ENCODE measurements around the gene ITGB5. TPM values are rescaled to one million over a fixed set of nuclear protein-coding genes. Genes with fewer than 3 reads are reported as not detected.
"Not testable (repeated sequence)": the region's sequence is repeated elsewhere in the genome, so short reads cannot be mapped to it uniquely, and the experiment has no call there.

Gene ITGB5
- total RNA-seq, 2 experiments from 2014 or later: not detected

- TF ChIP-seq, protein P1, sequence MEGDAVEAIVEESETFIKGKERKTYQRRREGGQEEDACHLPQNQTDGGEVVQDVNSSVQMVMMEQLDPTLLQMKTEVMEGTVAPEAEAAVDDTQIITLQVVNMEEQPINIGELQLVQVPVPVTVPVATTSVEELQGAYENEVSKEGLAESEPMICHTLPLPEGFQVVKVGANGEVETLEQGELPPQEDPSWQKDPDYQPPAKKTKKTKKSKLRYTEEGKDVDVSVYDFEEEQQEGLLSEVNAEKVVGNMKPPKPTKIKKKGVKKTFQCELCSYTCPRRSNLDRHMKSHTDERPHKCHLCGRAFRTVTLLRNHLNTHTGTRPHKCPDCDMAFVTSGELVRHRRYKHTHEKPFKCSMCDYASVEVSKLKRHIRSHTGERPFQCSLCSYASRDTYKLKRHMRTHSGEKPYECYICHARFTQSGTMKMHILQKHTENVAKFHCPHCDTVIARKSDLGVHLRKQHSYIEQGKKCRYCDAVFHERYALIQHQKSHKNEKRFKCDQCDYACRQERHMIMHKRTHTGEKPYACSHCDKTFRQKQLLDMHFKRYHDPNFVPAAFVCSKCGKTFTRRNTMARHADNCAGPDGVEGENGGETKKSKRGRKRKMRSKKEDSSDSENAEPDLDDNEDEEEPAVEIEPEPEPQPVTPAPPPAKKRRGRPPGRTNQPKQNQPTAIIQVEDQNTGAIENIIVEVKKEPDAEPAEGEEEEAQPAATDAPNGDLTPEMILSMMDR (conservative IDR thresholded peaks at IDR 0.05; ENCODE audit: low read length): no peak
- no peak for TF ChIP-seq EZH2phosphoT487 (IDR thresholded peaks at IDR 0.05; ENCODE audit: borderline replicate concordance, low read depth, low read length)
- ChIA-PET CTCF (ENCODE audit: unreplicated experiment) (no interaction called here), POLR2A (no interaction called here)
- Histone ChIP-seq H2AFZ (ENCODE audit: low read length) (no peak overlapping the region), H3K4me3 (ENCODE audit: low read depth, low read length, poor library complexity, severe bottlenecking) (no peak overlapping the region), H3K4me1 (ENCODE audit: insufficient read depth, low read length, poor library complexity, severe bottlenecking) (no peaks in the 10 kb centered on the region), H3K9me3 (ENCODE audit: low read length) (no peaks in the 10 kb centered on the region), H3K4me2 (ENCODE audit: low read length) (no peak overlapping the region), H3K27ac (ENCODE audit: low read depth, low read length, poor library complexity, severe bottlenecking) (no peak overlapping the region), H3K9me2 (ENCODE audit: insufficient read depth, low read length) (no peaks in the 10 kb centered on the region), H4K20me1 (ENCODE audit: insufficient read depth, low read length) (no peaks in the 10 kb centered on the region), H3K79me2 (ENCODE audit: insufficient read depth, low read depth, low read length) (no peaks in the 10 kb centered on the region), H3K36me3 (ENCODE audit: insufficient read depth, low read length) (no peaks in the 10 kb centered on the region)
- intact Hi-C loops (cut with micrococcal nuclease; ENCODE audit: unreplicated experiment): no loop called here
- no peak for DNase-seq (ENCODE audit: low spot score)
- no TSS peak for BruUV-seq (replicated peaks)
Observed at GRCh38 chr3:124831628-124832199, 55.5 kb downstream of the ITGB5 start.

GRCh38 chr3:124829819-124830554 lies 57.2 kb downstream of the ITGB5 start:
- ChIA-PET POLR2A (no interaction called here), CTCF (ENCODE audit: unreplicated experiment) (no interaction called here)
- Histone ChIP-seq H4K20me1 (ENCODE audit: insufficient read depth, low read length) (no peaks in the 10 kb centered on the region), H3K4me3 (ENCODE audit: low read depth, low read length, poor library complexity, severe bottlenecking) (no peak overlapping the region), H2AFZ (ENCODE audit: low read length) (no peak overlapping the region), H3K4me2 (ENCODE audit: low read length) (no peak overlapping the region), H3K9me2 (ENCODE audit: insufficient read depth, low read length) (no peaks in the 10 kb centered on the region), H3K4me1 (ENCODE audit: insufficient read depth, low read length, poor library complexity, severe bottlenecking) (no peaks in the 10 kb centered on the region), H3K36me3 (ENCODE audit: insufficient read depth, low read length) (no peaks in the 10 kb centered on the region), H3K9me3 (ENCODE audit: low read length) (no peaks in the 10 kb centered on the region), H3K27ac (ENCODE audit: low read depth, low read length, poor library complexity, severe bottlenecking) (no peak overlapping the region), H3K79me2 (ENCODE audit: insufficient read depth, low read depth, low read length) (no peaks in the 10 kb centered on the region)
- BruUV-seq (replicated peaks): no TSS peak
- DNase-seq (ENCODE audit: low spot score): no peak
- intact Hi-C loops (cut with micrococcal nuclease; ENCODE audit: unreplicated experiment): no loop called here
- TF ChIP-seq EZH2phosphoT487 (IDR thresholded peaks at IDR 0.05; ENCODE audit: borderline replicate concordance, low read depth, low read length): no peak

DNA sequence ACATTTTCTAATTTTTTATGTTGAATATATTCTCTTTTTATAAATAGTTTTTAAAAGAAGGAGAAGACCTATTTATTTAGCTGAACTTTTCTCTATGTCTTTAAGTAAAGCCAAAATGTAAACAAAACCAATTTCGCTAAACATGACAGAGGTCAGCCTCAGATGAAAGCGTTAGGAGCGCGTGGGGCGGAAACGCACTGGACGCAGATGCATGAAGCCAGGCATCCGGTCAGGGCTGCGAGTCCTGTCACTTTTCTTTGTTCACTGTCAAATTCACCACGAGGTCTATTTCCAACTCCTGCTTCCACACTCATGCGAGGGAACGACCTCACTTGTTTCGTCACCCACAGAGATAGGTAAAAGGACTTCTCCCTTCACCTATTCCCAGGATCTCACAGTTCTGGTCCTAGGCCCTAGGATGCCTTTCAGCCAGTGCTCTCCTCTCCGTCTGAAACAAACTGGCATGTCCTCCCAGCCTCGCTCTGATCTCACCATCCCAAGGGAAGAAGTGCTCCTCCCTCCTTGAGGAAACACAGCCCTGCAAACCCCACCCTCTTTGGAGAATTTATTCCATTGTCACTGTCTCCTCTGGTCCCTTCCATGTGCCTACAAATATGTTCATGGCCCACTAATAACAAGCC lies 57.9 kb downstream of the ITGB5 start:
- ChIA-PET CTCF (ENCODE audit: unreplicated experiment) (no interaction called here), POLR2A (interaction anchor here (0.6 kb wide), 1 partner anchor 888 kb away, joined by 3 read pairs; no protein-coding TSS in a partner anchor)
- no peak for DNase-seq (ENCODE audit: low spot score)
- no peaks in the 10 kb centered on the region for H3K79me2 ChIP-seq (ENCODE audit: insufficient read depth, low read depth, low read length)
- H2AFZ ChIP-seq (ENCODE audit: low read length): no peak overlapping the region
- H3K36me3 ChIP-seq (ENCODE audit: insufficient read depth, low read length): no peaks in the 10 kb centered on the region
- no peaks in the 10 kb centered on the region for H4K20me1 ChIP-seq (ENCODE audit: insufficient read depth, low read length)
- TF ChIP-seq, protein P1 (conservative IDR thresholded peaks at IDR 0.05; ENCODE audit: low read length): no peak
- no peak for TF ChIP-seq EZH2phosphoT487 (IDR thresholded peaks at IDR 0.05; ENCODE audit: borderline replicate concordance, low read depth, low read length)
- H3K9me2 ChIP-seq (ENCODE audit: insufficient read depth, low read length): no peaks in the 10 kb centered on the region
- no peak overlapping the region for H3K4me2 ChIP-seq (ENCODE audit: low read length)
- BruUV-seq (replicated peaks): no TSS peak
- H3K9me3 ChIP-seq (ENCODE audit: low read length): no peaks in the 10 kb centered on the region
- H3K27ac ChIP-seq (ENCODE audit: low read depth, low read length, poor library complexity, severe bottlenecking): no peak overlapping the region
- intact Hi-C loops (cut with micrococcal nuclease; ENCODE audit: unreplicated experiment): no loop called here
- H3K4me1 ChIP-seq (ENCODE audit: insufficient read depth, low read length, poor library complexity, severe bottlenecking): no peaks in the 10 kb centered on the region
- no peak overlapping the region for H3K4me3 ChIP-seq (ENCODE audit: low read depth, low read length, poor library complexity, severe bottlenecking)

DNA sequence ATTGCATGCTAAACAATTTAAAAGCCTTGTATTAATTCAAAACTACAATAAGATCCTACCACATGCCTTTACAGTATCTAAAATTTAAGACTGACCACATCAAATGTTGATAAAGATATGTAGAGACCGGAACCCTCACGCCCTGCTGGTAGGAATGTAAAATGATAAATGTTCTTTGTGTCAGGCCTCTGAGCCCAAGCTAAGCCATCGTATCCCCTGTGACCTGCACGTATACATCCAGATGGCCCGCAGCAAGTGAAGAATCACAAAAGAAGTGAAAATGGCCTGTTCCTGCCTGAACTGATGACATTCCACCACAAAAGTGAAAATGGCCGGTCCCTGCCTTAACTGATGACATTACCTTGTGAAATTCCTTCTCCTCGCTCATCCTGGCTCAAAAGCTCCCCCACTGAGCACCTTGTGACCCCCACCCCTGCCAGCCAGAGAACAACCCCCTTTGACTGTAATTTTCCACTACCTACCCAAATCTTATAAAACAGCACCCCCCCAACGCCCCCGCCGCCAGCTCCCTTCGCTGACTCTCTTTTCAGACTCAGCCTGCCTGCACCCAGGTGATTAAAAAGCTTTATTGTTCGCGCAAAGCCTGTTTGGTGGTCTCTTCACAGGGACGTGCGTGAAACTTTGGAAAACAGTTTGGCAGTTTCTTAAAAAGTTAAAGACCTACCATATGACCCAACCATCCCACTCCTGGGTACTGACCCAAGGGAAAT lies 59.5 kb downstream of the ITGB5 start:
- H2AFZ ChIP-seq (ENCODE audit: low read length); H3K4me1 ChIP-seq (ENCODE audit: insufficient read depth, low read length, poor library complexity, severe bottlenecking); H3K79me2 ChIP-seq (ENCODE audit: insufficient read depth, low read depth, low read length); H4K20me1 ChIP-seq (ENCODE audit: insufficient read depth, low read length); H3K36me3 ChIP-seq (ENCODE audit: insufficient read depth, low read length); H3K9me2 ChIP-seq (ENCODE audit: insufficient read depth, low read length); intact Hi-C loops (cut with micrococcal nuclease; ENCODE audit: unreplicated experiment); H3K4me3 ChIP-seq (ENCODE audit: low read depth, low read length, poor library complexity, severe bottlenecking); BruUV-seq (replicated peaks); H3K9me3 ChIP-seq (ENCODE audit: low read length); CTCF ChIA-PET (ENCODE audit: unreplicated experiment); H3K4me2 ChIP-seq (ENCODE audit: low read length); H3K27ac ChIP-seq (ENCODE audit: low read depth, low read length, poor library complexity, severe bottlenecking); DNase-seq (ENCODE audit: low spot score): not testable (repeated sequence)
- POLR2A ChIA-PET: interaction anchor here (0.6 kb wide), 1 partner anchor 44 kb away, joined by 3 read pairs; no protein-coding TSS in a partner anchor
